Epithelial cell of alveolus of lung (primary cell): ENCODE data around the gene PTBP3. TPM values are rescaled to one million over a fixed set of nuclear protein-coding genes. Genes with fewer than 3 reads are reported as not detected.

ENCODE experiments used
- total RNA-seq: library from RNA; depleted of rRNA; stranded (reverse); fragments of >200 nt; gene quantifications from 2 replicates; pipeline ENCODE4 v1.2.1, GENCODE V29; 2015

PTBP3 gene, protein sequence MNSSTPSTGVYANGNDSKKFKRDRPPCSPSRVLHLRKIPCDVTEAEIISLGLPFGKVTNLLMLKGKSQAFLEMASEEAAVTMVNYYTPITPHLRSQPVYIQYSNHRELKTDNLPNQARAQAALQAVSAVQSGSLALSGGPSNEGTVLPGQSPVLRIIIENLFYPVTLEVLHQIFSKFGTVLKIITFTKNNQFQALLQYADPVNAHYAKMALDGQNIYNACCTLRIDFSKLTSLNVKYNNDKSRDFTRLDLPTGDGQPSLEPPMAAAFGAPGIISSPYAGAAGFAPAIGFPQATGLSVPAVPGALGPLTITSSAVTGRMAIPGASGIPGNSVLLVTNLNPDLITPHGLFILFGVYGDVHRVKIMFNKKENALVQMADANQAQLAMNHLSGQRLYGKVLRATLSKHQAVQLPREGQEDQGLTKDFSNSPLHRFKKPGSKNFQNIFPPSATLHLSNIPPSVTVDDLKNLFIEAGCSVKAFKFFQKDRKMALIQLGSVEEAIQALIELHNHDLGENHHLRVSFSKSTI
- total RNA-seq: 18.9 and 25.3 TPM in 2 replicates

DNA sequence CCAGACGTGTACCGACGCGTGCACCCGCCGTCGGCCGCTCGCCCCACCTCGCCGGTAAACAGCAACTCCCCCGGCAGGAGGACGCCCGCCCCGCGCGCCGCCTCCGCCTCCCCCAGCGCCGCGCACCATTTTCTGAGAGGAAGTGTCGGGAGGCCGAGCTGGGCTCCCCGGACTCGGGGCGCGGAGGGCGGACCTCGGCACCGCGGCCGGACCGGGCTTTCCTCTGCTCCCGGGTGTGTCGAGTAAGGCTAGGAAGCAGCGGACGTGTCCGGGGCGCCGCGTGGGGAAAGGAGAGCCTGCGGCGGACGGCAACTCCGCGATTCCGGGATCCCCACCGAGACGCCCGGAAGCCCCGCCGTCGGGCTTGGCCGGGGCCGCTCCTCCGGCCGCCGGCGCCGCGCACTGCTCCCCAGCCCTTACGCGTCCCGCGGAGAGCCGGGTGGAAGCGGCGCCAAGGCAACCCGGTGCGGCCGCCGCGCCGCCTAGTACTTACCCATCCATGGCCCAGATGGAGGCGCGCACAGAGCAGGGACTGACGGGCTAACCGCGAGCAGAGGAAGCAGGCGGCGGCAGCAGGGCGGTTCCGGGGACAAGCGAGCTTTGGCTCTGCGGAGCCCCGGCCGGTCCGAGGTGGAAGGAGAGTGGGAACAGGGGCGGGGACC, at the start of gene PTBP3:
PTBP3 (minus strand) TSS at position 643 of the 662 bp plus-strand sequence. CDS start 35,754 bp downstream, outside the sequence.

DNA sequence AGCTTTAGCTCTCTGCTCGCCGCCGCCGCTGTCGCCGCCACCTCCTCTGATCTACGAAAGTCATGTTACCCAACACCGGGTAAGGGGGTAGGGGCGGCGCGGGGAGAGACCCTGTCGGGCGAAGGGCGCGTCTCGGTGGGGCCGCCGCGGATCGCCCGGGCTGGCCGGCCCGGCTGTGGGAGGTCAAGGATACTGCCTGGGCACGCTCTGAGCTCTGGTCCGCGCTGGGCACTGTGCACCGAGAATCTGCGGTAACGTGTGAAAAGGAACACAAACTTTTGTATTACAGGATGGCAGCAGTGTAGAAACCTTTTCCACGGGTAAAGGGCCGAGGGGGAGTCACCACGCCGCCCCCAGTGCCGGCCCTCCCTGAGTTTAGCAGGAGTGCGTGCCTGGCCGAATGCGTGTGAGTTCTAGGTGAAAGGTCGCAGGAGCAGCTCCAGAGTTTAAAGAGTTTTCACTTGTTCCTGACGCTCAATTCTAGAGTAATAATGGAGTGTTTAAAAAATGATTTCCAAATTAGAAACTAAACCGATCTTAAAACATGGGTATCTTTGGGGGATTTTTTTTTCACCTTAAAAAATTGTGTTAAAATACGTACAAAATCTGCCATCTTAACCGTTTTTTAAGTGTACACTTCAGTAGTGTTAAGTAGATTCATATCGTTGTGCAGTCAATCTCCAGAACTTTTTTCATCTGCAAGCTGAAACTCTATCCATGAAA, 46.8 kb upstream of the PTBP3 start, which contains the start of gene HSDL2:
HSDL2 (plus strand) TSS at position 7 of the 723 bp plus-strand sequence; CDS start at position 63, 56 bp downstream.

DNA sequence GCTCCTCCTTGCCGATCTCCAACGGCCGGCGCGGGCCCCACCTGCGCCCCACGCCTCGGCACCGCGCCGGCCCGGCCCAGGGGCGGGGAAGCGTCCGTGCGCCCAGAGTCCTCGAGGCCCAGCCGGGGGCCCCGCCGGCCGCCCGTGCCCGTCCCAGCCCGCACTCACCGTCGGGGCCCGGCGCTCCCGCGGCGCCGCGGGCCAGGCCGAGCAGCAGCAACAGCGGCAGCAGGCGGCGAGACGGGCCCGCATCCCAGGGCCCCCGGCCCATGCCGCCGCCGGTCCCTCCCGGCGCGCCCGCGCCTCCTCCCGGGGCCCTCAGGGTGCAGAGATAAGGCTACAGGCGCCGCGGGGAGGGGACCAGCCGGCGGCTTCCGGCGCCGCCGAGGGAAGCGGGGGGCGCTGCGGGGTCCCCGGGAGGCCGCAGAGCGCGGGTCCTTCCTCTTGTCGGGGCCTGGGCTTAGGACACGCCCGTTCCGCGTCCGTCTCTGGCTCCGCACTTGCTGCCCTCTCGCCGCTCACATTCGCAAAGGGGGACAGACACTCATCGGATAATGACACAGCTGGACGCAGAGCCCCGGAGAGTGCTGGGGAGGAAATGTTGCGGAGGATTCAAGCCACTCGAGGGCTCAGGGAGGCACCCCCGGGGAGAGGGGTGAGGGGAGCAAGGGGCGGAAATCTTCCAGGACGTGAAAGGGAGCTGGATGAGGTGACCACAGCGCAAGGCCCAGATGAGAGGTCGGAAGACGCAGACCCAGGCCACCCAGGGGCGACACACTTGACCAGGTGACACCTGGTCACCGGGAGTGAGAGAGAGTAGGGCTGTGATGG, 158.2 kb downstream of the PTBP3 start, which contains the start of gene SUSD1:
SUSD1 (minus strand) TSS at position 333 of the 831 bp plus-strand sequence; CDS start at position 271, 62 bp downstream.

Other genes with a start within 250 kb of the PTBP3 start
- gene SUSD1, start 158.3 kb downstream of the PTBP3 start, total RNA-seq: 15.0 and 18.2 TPM in 2 replicates
- 20.0 and 28.5 TPM in 2 replicates for gene HSDL2, start 46.5 kb upstream of the PTBP3 start, total RNA-seq
- 1.2 and 3.0 TPM in 2 replicates for gene KIAA1958, start 153.2 kb upstream of the PTBP3 start, total RNA-seq